MM.1S (cell line): ENCODE data around the gene GATA2.

Experiments
- CTCF ChIP-seq: fragments of 300-600 bp; sonication (generic); IDR thresholded peaks from 2 replicates; pipeline ENCODE4 v1.5.1; 2016; ENCODE audit warnings: antibody characterized with exemption, low read length, mixed read lengths
- EZH2 ChIP-seq: fragments of 300-600 bp; sonication (generic); optimal IDR thresholded peaks from 2 replicates; pipeline ENCODE3; 2017; ENCODE audit warnings: low read depth, mild to moderate bottlenecking, antibody characterized with exemption, low read length, mixed read lengths

GRCh38 chr3:128500556-128500955, 7.6 kb upstream of the GATA2 start:
- TF ChIP-seq CTCF (no peak), EZH2 (no peak)
